DMS 273 (cell line): ENCODE results near the gene SPAG5.

Experiments used
- DNase-seq: peaks from one replicate; lab custom pipeline; 2025; ENCODE audit not compliant: unreplicated experiment; lab: John Stamatoyannopoulos, UW

The SPAG5 gene

DNA sequence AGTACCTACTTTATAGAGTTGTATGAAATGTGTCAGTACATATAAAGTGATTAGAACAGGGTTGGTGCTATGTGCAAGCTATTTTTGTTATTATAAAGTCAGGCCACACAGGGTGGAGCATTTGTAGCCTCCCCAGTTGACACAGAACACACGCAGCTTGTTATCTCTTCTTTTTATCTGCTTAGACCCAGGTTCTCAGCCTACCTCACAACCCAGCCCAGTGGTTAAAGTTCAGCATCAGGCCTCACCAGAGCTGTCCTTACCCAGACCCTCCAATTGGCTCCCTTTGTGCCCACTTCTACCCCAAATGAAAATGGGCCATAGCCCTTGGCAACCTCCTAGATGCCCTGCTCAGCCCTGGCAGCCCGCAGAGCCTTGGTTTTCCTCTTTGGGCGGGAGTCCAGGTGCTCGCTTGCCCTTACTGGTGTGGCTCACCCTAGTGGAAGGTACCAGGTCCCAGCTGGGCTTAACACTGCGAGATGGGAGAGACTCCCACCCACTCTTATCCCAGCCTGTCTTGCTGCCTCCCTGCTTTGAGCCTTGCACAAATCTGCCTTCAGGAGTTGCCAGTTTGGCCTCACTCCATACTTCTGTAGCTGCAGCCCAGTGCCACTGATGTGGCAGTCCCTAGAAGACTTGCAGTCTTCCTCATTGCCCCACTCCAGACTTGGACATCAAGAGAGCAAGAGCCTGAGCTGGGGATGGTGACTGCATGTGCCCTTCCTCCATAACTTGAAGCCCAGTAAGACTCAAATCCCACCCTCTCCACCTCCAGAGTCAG is 26.4 kb downstream of the SPAG5 start:
- DNase-seq, result peak; percentile 44

GRCh38 chr17:28571361-28572122 is 27.3 kb downstream of the SPAG5 start, which contains the start of gene PIGS:
Gene PIGS, minus strand, starts transcription at chr17:28571524. Its CDS starts 28 bp downstream, at chr17:28571496.
- DNase-seq, result peak; percentile 97

DNA sequence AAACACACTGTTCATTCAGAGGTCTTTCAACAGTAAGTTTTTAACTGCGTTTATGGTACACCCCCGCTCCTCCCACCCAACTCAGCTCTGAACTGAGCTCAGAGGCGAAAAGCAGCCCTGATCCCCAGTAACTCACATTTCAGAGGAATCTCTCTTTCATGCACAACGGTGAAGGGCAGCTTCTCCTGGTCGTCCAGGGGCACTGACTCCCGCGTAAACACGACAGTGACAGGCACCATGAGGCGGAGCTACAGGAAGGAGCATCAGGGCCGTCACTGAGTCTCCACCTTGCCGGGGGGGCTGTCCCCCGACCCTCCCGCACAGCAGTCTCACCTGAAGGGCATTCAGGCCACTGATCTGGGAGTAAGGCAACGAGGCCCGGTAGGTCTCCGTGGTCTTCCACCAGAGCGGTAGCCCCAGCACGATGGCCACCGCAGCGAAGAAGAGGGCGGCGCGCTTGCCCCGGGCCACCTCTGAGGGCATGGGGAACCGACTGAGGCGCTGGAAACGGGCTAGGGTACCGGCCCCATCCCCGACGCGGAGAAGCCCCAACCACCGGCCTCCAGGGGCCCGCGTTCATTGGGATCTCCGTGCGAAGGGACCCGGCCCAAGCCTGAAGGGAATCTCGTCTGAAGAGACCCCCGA is 28.0 kb downstream of the SPAG5 start:
- peak; percentile 61 for DNase-seq

- DNase-seq, result no peak
Observed at GRCh38 chr17:28569446-28569845, 29.4 kb downstream of the SPAG5 start.

GRCh38 chr17:28567604-28568003 is 31.2 kb downstream of the SPAG5 start:
- DNase-seq, result no peak

GRCh38 chr17:28563475-28563874 is 35.4 kb downstream of the SPAG5 start:
- peak; percentile 21 for DNase-seq

- no peak for DNase-seq
Observed at GRCh38 chr17:28555022-28555421, 43.8 kb downstream of the SPAG5 start.

DNA sequence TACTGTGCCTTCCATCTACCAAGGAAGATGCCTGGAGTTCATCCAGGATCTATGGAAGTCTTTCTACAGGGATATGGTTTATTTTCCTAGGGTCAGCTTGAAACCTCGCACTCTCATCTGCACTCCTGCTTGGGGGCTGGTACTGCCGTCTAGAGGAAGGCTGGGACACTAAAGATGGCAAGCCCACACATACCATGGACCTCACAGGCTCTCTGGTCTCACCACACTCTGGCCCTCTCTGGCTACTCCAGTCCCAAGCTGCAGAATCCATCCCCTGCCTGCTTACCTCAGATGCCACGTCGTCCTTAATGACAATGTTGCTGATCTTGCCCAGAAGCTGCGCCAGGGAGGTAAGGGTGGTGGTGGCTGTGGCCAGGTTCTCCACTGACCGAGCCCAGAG is 44.3 kb downstream of the SPAG5 start:
- no peak for DNase-seq

DNA sequence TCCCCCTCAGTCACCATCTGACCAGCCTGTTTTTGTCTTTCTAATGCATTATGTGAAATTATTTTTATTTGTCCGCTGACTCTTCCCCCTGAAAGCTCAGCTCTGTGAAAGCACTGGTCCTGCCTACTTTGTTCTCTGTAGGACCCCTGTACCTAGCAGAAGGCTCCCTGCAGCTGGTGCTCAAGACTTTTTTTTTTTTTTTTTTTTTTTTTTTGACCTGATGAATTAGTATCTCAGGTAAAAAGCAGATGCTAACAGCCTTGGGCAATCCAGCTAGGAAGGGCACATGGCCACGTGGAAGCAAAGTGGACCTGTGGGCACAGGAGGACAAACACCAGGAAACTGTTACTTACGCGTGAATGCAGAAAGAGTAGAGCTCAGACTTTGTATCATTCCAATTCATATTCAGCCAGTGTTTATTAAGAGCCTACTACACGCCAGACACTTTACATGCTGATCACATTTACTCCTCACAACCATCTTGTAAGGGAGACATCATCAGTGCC is 45.8 kb downstream of the SPAG5 start:
- no peak for DNase-seq

DNA sequence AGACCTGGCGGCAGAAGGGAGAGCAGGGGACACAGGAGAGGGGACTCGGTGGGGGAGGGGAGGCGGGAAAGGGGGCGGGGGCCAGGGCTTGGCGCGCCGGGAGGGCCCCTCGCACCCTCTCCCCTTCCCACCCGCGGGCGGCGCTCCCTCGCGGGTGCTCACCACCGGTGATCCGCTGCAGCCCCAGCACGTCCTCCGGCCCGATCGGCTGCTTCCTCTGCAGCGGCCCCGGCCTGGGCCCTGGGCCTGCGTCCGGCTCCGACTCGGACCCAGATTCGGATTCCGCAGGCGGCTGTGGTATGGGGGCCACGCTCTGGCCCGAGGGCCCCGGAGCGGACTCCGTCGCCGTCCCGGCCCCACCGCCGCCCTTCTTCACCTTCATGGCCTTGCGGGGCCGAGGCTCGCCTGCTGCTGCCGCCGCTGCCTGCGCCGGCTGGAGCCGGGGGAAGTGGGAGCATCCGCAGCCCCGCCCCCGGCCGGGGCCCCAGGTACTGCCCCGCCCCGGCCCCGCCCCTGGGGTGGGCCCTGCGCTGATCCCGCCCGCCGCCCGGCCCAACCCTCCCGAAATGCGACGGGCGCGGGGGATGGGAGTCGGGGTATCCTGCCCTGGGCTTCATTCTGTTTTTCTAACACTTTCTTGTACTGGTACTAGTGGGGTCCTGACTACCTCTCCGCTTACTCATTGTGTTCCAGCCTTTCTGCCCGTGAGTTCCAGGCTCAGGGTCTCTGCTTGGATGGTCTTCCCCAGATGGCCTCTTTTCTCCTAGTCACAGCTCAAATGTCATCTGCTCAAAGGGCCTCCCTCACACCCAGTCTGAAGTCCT is 46.4 kb downstream of the SPAG5 start, which contains the start of gene UNC119:
Gene UNC119, minus strand, starts transcription at position 449 of the 824 bp plus-strand sequence. Its CDS starts 67 bp downstream, at position 382.
- peak; percentile 93 for DNase-seq

DNA sequence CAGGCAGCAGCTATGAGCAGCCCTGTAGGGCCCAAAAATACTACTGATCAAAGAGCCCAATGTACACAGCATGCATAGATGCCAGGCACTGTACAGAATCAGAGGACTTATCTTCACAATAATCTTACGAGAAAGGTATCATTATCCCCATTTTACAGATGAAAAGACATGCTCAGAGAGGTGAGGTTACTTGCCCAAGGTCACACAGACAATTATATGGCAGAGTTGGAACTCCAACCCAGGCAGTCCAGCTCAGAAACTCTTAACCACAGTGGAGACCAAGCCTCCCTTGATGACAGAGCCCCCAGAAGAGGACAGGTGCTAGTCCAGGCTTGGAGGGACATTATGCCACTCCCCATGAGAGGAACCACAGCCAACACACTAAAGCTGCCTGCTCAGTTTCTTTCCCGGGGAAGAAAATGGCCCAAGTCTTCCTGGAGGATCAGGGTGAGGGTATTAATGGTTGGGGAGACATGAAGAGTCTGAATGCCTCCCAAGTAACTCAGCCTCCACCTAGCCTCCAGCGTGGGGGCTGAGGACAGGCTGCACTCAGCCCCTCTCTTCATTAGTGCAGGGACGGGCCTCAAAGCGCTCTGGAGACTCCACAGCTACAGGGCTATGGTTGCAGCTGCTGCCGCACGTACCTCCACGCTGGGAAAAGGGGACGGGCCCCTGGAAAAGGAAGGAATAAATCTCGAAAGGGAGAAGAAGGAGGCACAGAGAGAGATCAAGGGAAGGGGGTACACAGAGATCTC is 47.2 kb downstream of the SPAG5 start:
- DNase-seq, result peak; percentile 44

DNA sequence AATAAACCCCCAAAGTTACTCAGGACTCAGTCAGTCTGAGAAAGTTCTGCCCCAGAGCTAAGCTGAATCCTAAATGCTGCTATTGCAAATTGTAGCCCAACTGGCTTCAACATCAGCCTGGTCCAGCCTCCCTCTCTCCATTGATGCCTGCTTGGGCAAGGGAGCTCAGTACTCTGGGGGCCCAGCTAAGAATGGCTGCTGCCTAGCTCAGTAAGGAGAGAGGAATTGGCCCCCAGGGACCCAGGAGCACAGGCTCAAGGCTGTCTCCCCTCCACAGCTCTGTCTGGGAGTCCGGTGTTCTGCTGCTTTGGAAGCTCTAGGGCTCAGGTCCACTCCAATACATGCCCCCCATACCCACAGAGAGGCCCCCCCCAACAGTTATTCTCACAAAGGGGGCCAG is 48.0 kb downstream of the SPAG5 start:
- DNase-seq, result no peak

- no peak for DNase-seq
Observed at GRCh38 chr17:28549236-28550132, 49.3 kb downstream of the SPAG5 start.

GRCh38 chr17:28548417-28549130 is 50.3 kb downstream of the SPAG5 start:
- DNase-seq, result no peak

DNA sequence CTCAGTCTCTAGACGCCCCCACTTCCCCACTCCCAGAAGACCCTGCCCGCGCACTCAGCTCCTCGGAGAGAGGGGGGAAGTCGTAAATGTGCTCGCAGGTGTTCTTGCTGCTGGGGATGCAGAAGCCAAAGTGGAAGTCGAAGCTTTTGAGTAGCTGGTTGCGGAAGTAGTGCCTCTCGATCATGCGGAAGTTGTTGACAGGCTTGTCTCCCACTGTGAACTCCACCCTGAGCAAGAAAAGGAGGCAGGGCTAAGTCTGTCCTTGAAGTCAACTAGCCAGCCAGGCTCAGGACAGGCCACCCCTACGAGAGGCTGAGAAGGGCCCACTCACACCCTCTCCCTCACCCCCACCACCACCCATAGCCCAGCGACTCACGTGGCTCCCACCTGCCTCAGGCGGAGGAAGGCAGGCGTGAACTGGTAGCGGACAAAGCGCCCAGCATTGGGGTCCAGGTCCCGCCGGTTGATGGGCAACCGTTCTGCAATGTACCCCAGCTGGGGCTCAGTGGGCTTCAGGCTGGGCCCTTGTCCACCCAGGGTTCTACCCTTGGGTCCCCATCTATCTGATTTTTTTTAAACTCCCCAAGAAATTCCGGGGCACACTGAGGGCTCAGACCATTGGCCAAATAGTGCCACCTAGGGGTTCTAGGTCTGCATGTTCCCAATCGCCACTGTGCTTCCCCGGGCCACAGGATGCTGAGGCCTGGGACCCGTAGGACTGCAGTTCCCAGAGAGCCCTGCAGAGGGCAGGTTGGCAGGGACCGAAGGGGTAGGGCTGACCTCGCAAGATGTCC is 51.0 kb downstream of the SPAG5 start:
- peak; percentile 90 for DNase-seq

DNA sequence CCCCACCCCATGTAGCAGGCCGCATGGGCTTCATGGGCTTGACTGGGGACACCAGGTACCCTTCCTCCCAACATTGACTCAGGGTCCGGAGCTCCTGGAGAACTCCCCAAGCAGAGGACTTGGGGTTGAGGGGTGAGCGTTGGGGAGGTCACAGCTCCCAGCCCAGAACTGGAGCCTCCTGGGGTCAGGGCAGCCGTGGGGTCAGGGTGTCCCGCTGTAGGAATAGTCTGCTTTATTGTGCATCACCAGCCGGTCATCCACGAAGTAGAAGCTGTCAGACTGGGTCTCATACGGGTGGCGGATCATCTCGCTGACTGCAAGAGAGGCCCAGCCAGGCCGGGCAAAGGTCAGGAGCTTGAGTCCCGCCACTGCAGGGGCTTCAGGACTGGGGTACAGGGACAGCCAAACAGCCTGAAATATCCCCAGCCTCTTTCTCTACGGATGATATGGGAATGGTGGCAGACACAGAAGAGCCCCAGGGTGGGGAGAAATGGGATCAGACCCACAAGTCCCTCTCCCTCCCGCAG is 51.7 kb downstream of the SPAG5 start:
- no peak for DNase-seq

GRCh38 chr17:28545787-28546415 is 52.9 kb downstream of the SPAG5 start:
- DNase-seq, result no peak
